Right lobe of liver (tissue), 4 donors: Measurements from ENCODE around the gene PC.

Experiments used
- CTCF ChIP-seq, 4 donors: fragments of 200-600 bp in 3 of 4; fragments of 450-650 bp in 1 of 4; IDR thresholded peaks; one replicate each; pipeline versions ENCODE4 v1.5.1 to v1.8.0; 2016 to 2022; ENCODE audit warnings: antibody characterized with exemption in 4 of 4, mild to moderate bottlenecking in 2 of 4
- POLR2A ChIP-seq: fragments of 450-650 bp; IDR thresholded peaks from one replicate; pipeline ENCODE4 v1.6.1; 2017; ENCODE audit warnings: antibody characterized with exemption, mild to moderate bottlenecking
- donor health status: DM: no; HTN: no; CAD: no.
- donor health status: DM: no; HTN: no; CAD: no.
- donor health status: DM: no; HTN: yes; CAD: no.

GRCh38 chr11:66889960-66890359 is 68.2 kb downstream of the PC start:
- no peak for TF ChIP-seq POLR2A
- no peak for TF ChIP-seq CTCF (IDR thresholded peaks at IDR 0.05)
